K562 (cell line): ENCODE results near the gene PET100. TPM values are rescaled to one million over a fixed set of nuclear protein-coding genes. Genes with fewer than 3 reads are reported as not detected.

Source experiments
- ATAC-seq: fragments of 200-7000 bp; cut with Tn5 transposase; 3 replicates; pipeline ENCODE4 v1.9.1; 2020; ENCODE audit warnings: moderate library complexity
- BruUV-seq: library from RNA; stranded (reverse); fragments of 400-500 nt; replicated peaks from 2 replicates; lab custom pipeline; 2021; lab: Mats Ljungman, UMichigan
- CTCF ChIA-PET: fragments of 300-600 bp; formaldehyde crosslinking; extraction: SDS; loops from one replicate; lab custom pipeline; 2021; ENCODE audit warnings: low intra/inter-chr PET ratio; lab: Yijun Ruan, JAX
- POLR2A ChIA-PET: fragments of 300-600, 350-650 bp; sonication (Branson Sonifier 250); formaldehyde crosslinking; extraction: SDS; loops from one replicate; lab custom pipeline; 2021; ENCODE audit warnings: antibody characterized with exemption, inconsistent platforms; lab: Yijun Ruan, JAX
- DNase-seq, 4 experiments: peaks; one replicate each; pipeline versions ENCODE4 v3.0.0 to v3.0.0-alpha.2; 2011 to 2018; ENCODE audit warnings: low spot score in 3 of 4, mixed read lengths in 3 of 4; ENCODE audit errors: extremely low read depth in 1 of 4
- FAIRE-seq: peaks from 2 replicates; lab custom pipeline; 2011; peaks lifted over from hg19 to GRCh38; lab: Jason Lieb, UNC
- H2AFZ ChIP-seq: 2 replicates; pipeline ENCODE4 v1.6.0; 2011; ENCODE audit warnings: low read depth, low read length, control low read depth, inconsistent platforms
- H3K27ac ChIP-seq: fragments of 200-600 bp; 3 replicates; pipeline ENCODE4 v1.8.0; 2011; ENCODE audit warnings: low read depth, mild to moderate bottlenecking, control low read depth, inconsistent platforms, low read length, moderate library complexity, mixed read lengths; ENCODE audit errors: extremely low read depth
- H3K27me3 ChIP-seq, 2 experiments: fragments of 300-600 bp in 1 of 2; 2 replicates in 1 of 2; 3 replicates in 1 of 2; pipeline versions ENCODE4 v1.6.0 to v1.8.0; 2011; ENCODE audit warnings: inconsistent platforms in 2 of 2, low read length in 2 of 2, mild to moderate bottlenecking in 1 of 2, mixed read lengths in 1 of 2, moderate library complexity in 1 of 2; ENCODE audit not compliant: control insufficient read depth in 2 of 2, insufficient read depth in 2 of 2
- H3K36me3 ChIP-seq: fragments of 300-600 bp; 3 replicates; pipeline ENCODE4 v1.8.0; 2011; ENCODE audit warnings: mild to moderate bottlenecking, low read length, inconsistent platforms; ENCODE audit not compliant: control insufficient read depth, insufficient read depth
- H3K4me1 ChIP-seq, 2 experiments: fragments of 200-600 bp in 1 of 2; replicated peaks in 1 of 2; 2 replicates in 1 of 2; 3 replicates in 1 of 2; pipeline versions ENCODE4 v1.5.1 to v1.8.0; 2011; ENCODE audit warnings: inconsistent platforms in 2 of 2, low read length in 2 of 2, mild to moderate bottlenecking in 1 of 2, mixed read lengths in 1 of 2, moderate library complexity in 1 of 2; ENCODE audit not compliant: control insufficient read depth in 2 of 2, insufficient read depth in 2 of 2
- H3K4me2 ChIP-seq: 2 replicates; pipeline ENCODE4 v1.6.1; 2011; ENCODE audit warnings: low read length, control low read depth, inconsistent platforms, mixed read lengths; ENCODE audit not compliant: insufficient read depth
- H3K4me3 ChIP-seq: fragments of 200-600 bp; sonication (generic), shearing (Covaris generic); 2 replicates; pipeline ENCODE4 v1.5.1; 2016; ENCODE audit warnings: control low read depth, inconsistent platforms
- H3K79me2 ChIP-seq: fragments of 200-600 bp; 3 replicates; pipeline ENCODE4 v1.8.0; 2011; ENCODE audit warnings: low read length, inconsistent platforms; ENCODE audit not compliant: control insufficient read depth, insufficient read depth
- H3K9ac ChIP-seq, 2 experiments: 2 replicates each; pipeline versions ENCODE4 v1.6.0 to v1.6.1; 2011; ENCODE audit warnings: low read depth in 2 of 2, low read length in 2 of 2, control low read depth in 1 of 2, inconsistent platforms in 1 of 2, mild to moderate bottlenecking in 1 of 2, mixed read lengths in 1 of 2; ENCODE audit not compliant: insufficient read depth in 1 of 2
- H3K9me1 ChIP-seq: one replicate; pipeline ENCODE4 v1.6.0; 2011; ENCODE audit warnings: inconsistent platforms, mild to moderate bottlenecking, low read length, moderate library complexity; ENCODE audit not compliant: control insufficient read depth, insufficient read depth
- H3K9me3 ChIP-seq: replicated peaks from 2 replicates; pipeline ENCODE4 v1.5.1; 2011; ENCODE audit warnings: low read depth, low read length, inconsistent platforms; ENCODE audit not compliant: control insufficient read depth, insufficient read depth
- H4K20me1 ChIP-seq: replicated peaks from 2 replicates; pipeline ENCODE4 v1.6.1; 2011; ENCODE audit warnings: low read length, inconsistent platforms, mixed read lengths; ENCODE audit not compliant: control insufficient read depth, insufficient read depth
- ATF7 ChIP-seq: fragments of 450-650 bp; IDR thresholded peaks from 2 replicates; pipeline ENCODE4 v1.7.1; 2014; ENCODE audit warnings: mild to moderate bottlenecking, moderate library complexity
- BCOR ChIP-seq: fragments of 450-650 bp; IDR thresholded peaks from 2 replicates; pipeline ENCODE4 v1.6.1; 2016
- FOXA1 ChIP-seq: fragments of 450-650 bp; IDR thresholded peaks from 2 replicates; pipeline ENCODE4 v1.6.1; 2016; ENCODE audit warnings: mild to moderate bottlenecking, borderline replicate concordance
- HDAC2 ChIP-seq: fragments of 450-650 bp; IDR thresholded peaks from 2 replicates; pipeline ENCODE4 v1.6.1; 2016; ENCODE audit warnings: mild to moderate bottlenecking
- MEF2D ChIP-seq: conservative IDR thresholded peaks from 2 replicates; pipeline ENCODE4 v1.6.1; 2016; ENCODE audit warnings: low read depth, missing genetic modification characterization, missing compliant biosample characterization
- NFE2 ChIP-seq: IDR thresholded peaks from 2 replicates; pipeline ENCODE4 v1.6.1; 2014; ENCODE audit warnings: antibody characterized with exemption, low read depth
- PTBP1 ChIP-seq: fragments of 200-400 bp; formaldehyde crosslinking; IDR thresholded peaks from 2 replicates; pipeline ENCODE4 v1.6.1; 2017; ENCODE audit warnings: low read depth, low read length
- RFX5 ChIP-seq: IDR thresholded peaks from 2 replicates; pipeline ENCODE4 v1.6.1; 2011; ENCODE audit warnings: low read depth, mild to moderate bottlenecking, improper control_type of control experiment, low read length
- SUPT5H ChIP-seq: fragments of 450-650 bp; IDR thresholded peaks from 2 replicates; pipeline ENCODE4 v1.6.1; 2016
- TAF9B ChIP-seq: fragments of 450-650 bp; IDR thresholded peaks from 2 replicates; pipeline ENCODE4 v1.6.1; 2018; ENCODE audit warnings: mild to moderate bottlenecking; ENCODE audit not compliant: partially characterized antibody
- TSC22D4 ChIP-seq: fragments of 450-650 bp; IDR thresholded peaks from 2 replicates; pipeline ENCODE4 v1.6.1; 2016; ENCODE audit warnings: missing genetic modification characterization, missing biosample characterization, control low read depth
- YY1 ChIP-seq, 3 experiments: IDR thresholded peaks; 2 replicates each; pipeline ENCODE4 v1.6.1; 2011; ENCODE audit warnings: low read length in 2 of 3, mild to moderate bottlenecking in 2 of 3, moderate library complexity in 2 of 3, borderline replicate concordance in 1 of 3, control low read depth in 1 of 3, low read depth in 1 of 3; ENCODE audit not compliant: insufficient read depth in 3 of 3, insufficient replicate concordance in 2 of 3, control insufficient read depth in 1 of 3, insufficient read length in 1 of 3; ENCODE audit errors: extremely low read depth in 1 of 3
- ZNF121 ChIP-seq: sonication (generic); formaldehyde crosslinking; conservative IDR thresholded peaks from 2 replicates; pipeline ENCODE4 v1.8.0; 2022; ENCODE audit warnings: missing genetic modification reagents
- ZNF239 ChIP-seq: fragments of 250-450 bp; sonication (Bioruptor Pico); IDR thresholded peaks from 2 replicates; pipeline ENCODE4 v1.4.0; 2020; ENCODE audit warnings: mild to moderate bottlenecking
- ZNF780A ChIP-seq: fragments of 250-450 bp; sonication (Bioruptor Pico); IDR thresholded peaks from 2 replicates; pipeline ENCODE4 v1.5.0; 2021; ENCODE audit warnings: mild to moderate bottlenecking
- WGBS: fragments of 100-300 bp; shearing (Covaris generic); methylation state at CpG from one replicate; pipeline ENCODE4 v1.1.6; 2016; ENCODE audit warnings: low coverage, mixed read lengths; ENCODE audit not compliant: insufficient coverage; ENCODE audit errors: missing lambda C conversion rate; 5-methylcytosine and 5-hydroxymethylcytosine counted together
- in situ Hi-C: fragments of 300-500 bp; cut with MboI; formaldehyde crosslinking; loops from 4 replicates; pipeline ENCODE4 v1.15.0; 2018; ENCODE audit warnings: inconsistent platforms, mixed read lengths
- intact Hi-C: fragments of 100-400 bp; cut with micrococcal nuclease; formaldehyde crosslinking; loops from 2 replicates; pipeline ENCODE4 v1.14.2; 2022
- polyA plus RNA-seq, 8 experiments: library from polyadenylated mRNA; depleted of rRNA in 4 of 8; stranded (reverse) in 5 of 8; unstranded in 3 of 8; fragments of >200 nt; fragmentation: Nextera tagmentation in 2 of 8; fragmentation: Illumina TruSeq in 1 of 8; extraction: Ambion mirVana in 2 of 8; extraction: Trizol in 1 of 8; gene quantifications; 2 replicates each; pipeline versions ENCODE4 v1.2.1 to v1.2.3, GENCODE V29; 2011 to 2014; ENCODE audit warnings: inconsistent platforms in 1 of 8, missing spikeins in 1 of 8
- total RNA-seq, 7 experiments: library from RNA; depleted of rRNA in 6 of 7; stranded (reverse); fragments of >200 nt in 6 of 7; fragmentation: Illumina TruSeq in 2 of 7; extraction: Trizol in 2 of 7; gene quantifications; 2 replicates each; pipeline versions ENCODE4 v1.2.1 to v1.2.3, GENCODE V29; 2011 to 2021; ENCODE audit warnings: low replicate concordance in 1 of 7
- TF ChIP-seq, protein P1 (sequence below): fragments of 450-650 bp; formaldehyde crosslinking; IDR thresholded peaks from 2 replicates; pipeline ENCODE4 v1.4.0; 2022; ENCODE audit warnings: mild to moderate bottlenecking, moderate library complexity
- TF ChIP-seq, protein P2 (sequence below): fragments of 450-650 bp; IDR thresholded peaks from 2 replicates; pipeline ENCODE4 v1.7.1; 2018; ENCODE audit warnings: mild to moderate bottlenecking, low read depth; ENCODE audit not compliant: partially characterized antibody
- TF ChIP-seq, protein P3 (sequence below): fragments of 450-650 bp; formaldehyde crosslinking; IDR thresholded peaks from 2 replicates; pipeline ENCODE4 v1.4.0; 2020; ENCODE audit warnings: mild to moderate bottlenecking, moderate library complexity

PET100 gene
- total and polyA plus RNA-seq, 9 of the 15 experiments (the other 6 are each of a cell fraction or from before 2014, with no cell fraction given), result 62.3 to 351 (median 98.3) TPM

DNA sequence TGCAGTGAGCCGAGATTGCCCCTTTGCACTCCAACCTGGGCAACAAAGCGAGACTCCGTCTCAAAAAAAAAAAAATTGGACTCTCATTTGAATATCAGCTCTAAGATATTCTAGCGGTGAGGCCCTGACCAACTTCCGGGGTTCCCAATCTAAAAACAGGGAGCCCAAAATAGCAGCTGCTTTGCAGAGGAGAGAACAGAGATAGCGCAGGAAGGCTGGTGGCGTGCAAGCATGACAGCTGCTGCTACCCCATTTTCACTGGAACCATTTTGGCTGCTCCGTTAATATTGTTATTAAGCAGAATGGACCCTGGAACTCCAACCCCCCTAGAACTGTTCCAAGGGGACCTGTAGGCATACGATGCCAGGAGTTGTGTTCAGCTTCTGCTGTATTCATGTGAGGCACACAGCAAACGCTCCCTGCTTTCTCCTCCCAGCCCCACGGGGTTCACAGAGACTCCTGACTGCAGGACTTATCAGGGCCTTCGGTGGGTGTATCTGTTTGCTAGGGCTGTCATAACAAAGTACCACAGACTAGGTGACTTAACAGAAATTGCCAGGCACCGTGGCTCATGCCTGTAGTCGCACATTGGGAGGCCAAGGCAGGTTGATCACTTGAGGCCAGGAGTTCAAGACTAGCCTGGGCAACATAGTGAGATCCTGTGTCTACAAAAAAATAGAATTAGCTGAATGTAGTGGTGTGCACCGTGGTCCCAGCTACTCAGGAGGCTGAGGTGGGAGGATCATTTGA lies 18.8 kb downstream of the PET100 start:
- ChIA-PET POLR2A (interaction anchor here (0.5 to 2.9 kb wide), 4 partner anchors 11 to 20 kb away, joined by 3 to 18 read pairs (median 3); partner anchors contain the start of genes RETN and STXBP2), CTCF (no interaction called here)
- TF ChIP-seq, protein P1, sequence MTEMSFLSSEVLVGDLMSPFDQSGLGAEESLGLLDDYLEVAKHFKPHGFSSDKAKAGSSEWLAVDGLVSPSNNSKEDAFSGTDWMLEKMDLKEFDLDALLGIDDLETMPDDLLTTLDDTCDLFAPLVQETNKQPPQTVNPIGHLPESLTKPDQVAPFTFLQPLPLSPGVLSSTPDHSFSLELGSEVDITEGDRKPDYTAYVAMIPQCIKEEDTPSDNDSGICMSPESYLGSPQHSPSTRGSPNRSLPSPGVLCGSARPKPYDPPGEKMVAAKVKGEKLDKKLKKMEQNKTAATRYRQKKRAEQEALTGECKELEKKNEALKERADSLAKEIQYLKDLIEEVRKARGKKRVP (CRISPR knock-in tag), result no peak
- no peak for TF ChIP-seq NFE2
- no peak for TF ChIP-seq ATF7
- no peak for TF ChIP-seq YY1 (IDR thresholded peaks at IDR 0.05; ENCODE audit: borderline replicate concordance in 1 of 3, control insufficient read depth in 1 of 3, extremely low read depth in 1 of 3, insufficient read depth in 3 of 3, insufficient read length in 1 of 3, insufficient replicate concordance in 2 of 3, low read depth in 1 of 3, low read length in 2 of 3)
- peak; percentile 25; the same call in 1 of the 2 replicates for TF ChIP-seq HDAC2
- peak; percentile 87 for TF ChIP-seq MEF2D (tag)
- TF ChIP-seq SUPT5H, result peak; percentile 70
- TF ChIP-seq ZNF780A (CRISPR knock-in tag), result no peak
- no peak for TF ChIP-seq TAF9B
- TF ChIP-seq, protein P2, sequence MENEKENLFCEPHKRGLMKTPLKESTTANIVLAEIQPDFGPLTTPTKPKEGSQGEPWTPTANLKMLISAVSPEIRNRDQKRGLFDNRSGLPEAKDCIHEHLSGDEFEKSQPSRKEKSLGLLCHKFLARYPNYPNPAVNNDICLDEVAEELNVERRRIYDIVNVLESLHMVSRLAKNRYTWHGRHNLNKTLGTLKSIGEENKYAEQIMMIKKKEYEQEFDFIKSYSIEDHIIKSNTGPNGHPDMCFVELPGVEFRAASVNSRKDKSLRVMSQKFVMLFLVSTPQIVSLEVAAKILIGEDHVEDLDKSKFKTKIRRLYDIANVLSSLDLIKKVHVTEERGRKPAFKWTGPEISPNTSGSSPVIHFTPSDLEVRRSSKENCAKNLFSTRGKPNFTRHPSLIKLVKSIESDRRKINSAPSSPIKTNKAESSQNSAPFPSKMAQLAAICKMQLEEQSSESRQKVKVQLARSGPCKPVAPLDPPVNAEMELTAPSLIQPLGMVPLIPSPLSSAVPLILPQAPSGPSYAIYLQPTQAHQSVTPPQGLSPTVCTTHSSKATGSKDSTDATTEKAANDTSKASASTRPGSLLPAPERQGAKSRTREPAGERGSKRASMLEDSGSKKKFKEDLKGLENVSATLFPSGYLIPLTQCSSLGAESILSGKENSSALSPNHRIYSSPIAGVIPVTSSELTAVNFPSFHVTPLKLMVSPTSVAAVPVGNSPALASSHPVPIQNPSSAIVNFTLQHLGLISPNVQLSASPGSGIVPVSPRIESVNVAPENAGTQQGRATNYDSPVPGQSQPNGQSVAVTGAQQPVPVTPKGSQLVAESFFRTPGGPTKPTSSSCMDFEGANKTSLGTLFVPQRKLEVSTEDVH, result no peak
- peak; percentile 58; the same call in 1 of the 2 replicates for TF ChIP-seq PTBP1
- peak; percentile 81 for TF ChIP-seq BCOR
- no peak for TF ChIP-seq FOXA1
- TF ChIP-seq, protein P3, sequence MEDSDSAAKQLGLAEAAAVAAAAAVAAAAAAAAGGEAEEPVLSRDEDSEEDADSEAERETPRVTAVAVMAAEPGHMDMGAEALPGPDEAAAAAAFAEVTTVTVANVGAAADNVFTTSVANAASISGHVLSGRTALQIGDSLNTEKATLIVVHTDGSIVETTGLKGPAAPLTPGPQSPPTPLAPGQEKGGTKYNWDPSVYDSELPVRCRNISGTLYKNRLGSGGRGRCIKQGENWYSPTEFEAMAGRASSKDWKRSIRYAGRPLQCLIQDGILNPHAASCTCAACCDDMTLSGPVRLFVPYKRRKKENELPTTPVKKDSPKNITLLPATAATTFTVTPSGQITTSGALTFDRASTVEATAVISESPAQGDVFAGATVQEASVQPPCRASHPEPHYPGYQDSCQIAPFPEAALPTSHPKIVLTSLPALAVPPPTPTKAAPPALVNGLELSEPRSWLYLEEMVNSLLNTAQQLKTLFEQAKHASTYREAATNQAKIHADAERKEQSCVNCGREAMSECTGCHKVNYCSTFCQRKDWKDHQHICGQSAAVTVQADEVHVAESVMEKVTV (CRISPR knock-in tag), result no peak
- no peak for TF ChIP-seq TSC22D4 (tag)
- peak; percentile 100 for TF ChIP-seq ZNF239 (CRISPR knock-in tag)
- TF ChIP-seq ZNF121 (CRISPR knock-in tag), result peak; percentile 100
- TF ChIP-seq RFX5, result no peak

More for the DNA sequence above, 18.8 kb downstream of the PET100 start:
- Histone ChIP-seq H3K4me2 (no peak overlapping the region), H2AFZ (no peak overlapping the region), H3K27me3 (no peaks in the 10 kb centered on the region), H3K4me1 (peaks cover 2 to 38% of the 10 kb centered on the region in 2 experiments; a peak in 4 of 5 replicates), H3K9me3 (no peaks in the 10 kb centered on the region), H4K20me1 (peaks cover 5% of the 10 kb centered on the region), H3K36me3 (peaks cover 32% of the 10 kb centered on the region; the same call in 2 of the 3 replicates), H3K9me1 (no peaks in the 10 kb centered on the region), H3K27ac (no peak overlapping the region), H3K9ac (no peak overlapping the region), H3K4me3 (no peak overlapping the region), H3K79me2 (no peaks in the 10 kb centered on the region)
- intact Hi-C loops (no loop called here), in situ Hi-C loops (no loop called here)
- no TSS peak for BruUV-seq
- FAIRE-seq, result peak; percentile 64
- no peak for ATAC-seq
- 58% methylated on average over 14 of the region's 15 CpGs for WGBS
- no peak for DNase-seq
